Endometrial microvascular endothelial cells (primary cell): ENCODE data around the gene SEPTIN11. TPM values are rescaled to one million over a fixed set of nuclear protein-coding genes. Genes with fewer than 3 reads are reported as not detected.

Source experiments
- in situ Hi-C: cut with HindIII; loops from 2 replicates; pipeline ENCODE4 v1.10.0; 2017; ENCODE audit warnings: low sequenced_read_pairs, low pct_unique_long_range_greater_than_20kb; ENCODE audit errors: inconsistent ontology term
- total RNA-seq: library from RNA; depleted of rRNA; stranded (reverse); fragments of >200 nt; gene quantifications from one replicate; pipeline ENCODE4 v1.2.3, GENCODE V29; 2015; ENCODE audit errors: inconsistent ontology term

Gene SEPTIN11
- total RNA-seq, 1 donor from 2014 or later, result 82.8 TPM

DNA sequence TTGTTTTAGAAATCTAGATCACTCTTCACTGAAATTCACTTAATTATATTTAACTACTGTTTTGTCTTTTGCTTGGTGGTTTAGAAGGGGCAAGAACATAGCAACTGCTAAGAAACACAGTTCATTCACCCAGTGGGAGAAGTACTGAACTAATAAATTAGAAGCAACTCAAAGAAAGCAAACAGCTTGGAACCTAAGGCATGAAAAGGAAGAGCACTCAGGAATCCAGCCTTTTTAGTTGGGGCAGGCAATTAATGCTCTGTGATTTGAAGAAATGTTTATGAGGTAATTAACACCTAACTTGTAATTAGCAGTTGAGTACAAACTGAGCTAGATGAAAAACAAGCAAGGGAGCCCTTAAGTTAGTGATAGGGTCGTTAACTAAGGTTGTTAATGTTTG is 22.8 kb downstream of the SEPTIN11 start:
- in situ Hi-C loops, result no loop called here

- in situ Hi-C loops, result no loop called here
Measured at GRCh38 chr4:76974150-76974549, 24.6 kb downstream of the SEPTIN11 start.

GRCh38 chr4:76977113-76977512 is 27.6 kb downstream of the SEPTIN11 start:
- in situ Hi-C loops, result no loop called here

GRCh38 chr4:76977736-76978350 is 28.3 kb downstream of the SEPTIN11 start:
- in situ Hi-C loops, result no loop called here

- in situ Hi-C loops, result no loop called here
Measured at GRCh38 chr4:76979236-76979635, 29.7 kb downstream of the SEPTIN11 start.

DNA sequence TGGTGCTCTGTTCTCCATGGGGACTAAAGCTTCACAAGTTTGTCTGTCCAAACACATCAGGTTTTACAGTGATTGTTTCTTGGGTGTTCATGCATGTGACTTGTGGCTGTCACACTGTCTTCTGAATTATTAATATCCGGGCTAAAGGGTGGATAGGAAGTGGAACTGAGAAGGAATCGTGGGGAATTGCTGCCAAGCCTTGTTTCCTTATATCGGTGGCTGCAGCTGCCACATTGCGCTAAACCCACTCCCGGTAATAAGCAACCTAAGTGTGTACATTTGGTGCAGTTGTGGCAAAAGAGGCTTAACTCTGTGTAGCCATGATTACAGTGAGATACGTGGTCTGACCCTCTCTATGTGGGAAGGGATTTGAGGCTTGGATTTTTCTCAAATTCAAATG is 30.7 kb downstream of the SEPTIN11 start:
- in situ Hi-C loops, result no loop called here

- in situ Hi-C loops, result no loop called here
Measured at GRCh38 chr4:76981644-76982043, 32.1 kb downstream of the SEPTIN11 start.

GRCh38 chr4:76982638-76983584 is 33.4 kb downstream of the SEPTIN11 start:
- in situ Hi-C loops, result no loop called here

DNA sequence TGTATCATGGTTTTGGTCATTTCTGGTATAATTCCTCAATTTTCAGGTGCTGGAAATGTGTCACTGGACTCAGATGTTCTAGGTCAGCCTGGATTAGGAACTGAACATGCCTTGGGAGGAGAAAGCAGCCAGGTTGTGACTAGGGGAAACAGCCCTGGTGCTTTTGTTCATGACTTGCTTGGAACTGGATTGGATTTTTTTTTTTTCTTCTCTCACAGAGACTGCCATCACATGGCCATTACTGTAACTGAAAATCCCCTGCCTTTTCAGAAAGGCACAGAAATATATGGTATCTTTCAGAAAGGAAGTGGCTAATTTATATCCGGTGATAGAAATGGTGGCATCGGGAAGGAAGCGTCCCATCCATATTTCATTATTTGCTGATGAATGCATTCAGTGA is 34.6 kb downstream of the SEPTIN11 start:
- in situ Hi-C loops, result no loop called here

DNA sequence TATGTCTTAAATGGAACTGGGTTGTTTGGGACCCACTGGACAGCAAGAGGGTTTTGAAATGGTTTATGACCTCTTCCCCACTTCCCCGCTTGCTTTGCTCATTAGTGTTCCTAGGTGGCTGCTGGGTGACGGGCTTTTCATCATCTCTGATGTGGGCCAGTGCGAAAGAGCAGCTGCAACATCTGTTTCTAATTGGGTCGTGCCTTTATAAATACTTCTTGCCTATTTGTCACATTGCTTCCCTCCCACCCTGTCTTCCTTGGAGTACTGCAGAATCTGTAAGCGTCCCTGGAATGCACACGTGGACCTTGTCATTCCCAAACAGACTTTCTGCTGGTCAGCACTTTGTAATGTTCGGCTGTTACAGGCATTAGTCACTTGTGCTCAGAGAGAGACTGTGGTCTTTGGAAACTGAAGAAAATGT is 35.2 kb downstream of the SEPTIN11 start:
- in situ Hi-C loops, result no loop called here

DNA sequence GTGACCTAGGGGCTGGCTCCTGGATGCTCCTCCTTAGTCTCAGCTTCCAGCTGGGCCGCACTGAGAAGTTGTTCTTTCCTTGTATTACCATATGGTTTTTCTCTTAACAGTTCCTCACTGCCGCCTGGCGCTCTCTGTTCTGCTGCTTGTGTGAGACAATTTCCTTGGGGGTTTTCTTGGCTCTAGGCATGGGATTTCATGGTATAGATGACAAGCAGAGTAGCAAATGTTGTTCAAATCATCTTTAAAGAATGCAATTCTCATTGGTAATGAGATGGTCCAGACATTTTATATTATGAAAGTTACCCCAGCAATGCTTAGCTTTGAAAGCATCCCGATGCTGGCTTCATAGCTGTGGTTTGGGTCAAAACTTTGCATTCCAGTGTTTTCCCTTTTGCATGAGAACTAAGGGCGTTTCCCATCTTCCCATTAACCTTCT is 37.6 kb downstream of the SEPTIN11 start:
- in situ Hi-C loops, result no loop called here

- in situ Hi-C loops, result no loop called here
Measured at GRCh38 chr4:76987685-76988084, 38.1 kb downstream of the SEPTIN11 start.

DNA sequence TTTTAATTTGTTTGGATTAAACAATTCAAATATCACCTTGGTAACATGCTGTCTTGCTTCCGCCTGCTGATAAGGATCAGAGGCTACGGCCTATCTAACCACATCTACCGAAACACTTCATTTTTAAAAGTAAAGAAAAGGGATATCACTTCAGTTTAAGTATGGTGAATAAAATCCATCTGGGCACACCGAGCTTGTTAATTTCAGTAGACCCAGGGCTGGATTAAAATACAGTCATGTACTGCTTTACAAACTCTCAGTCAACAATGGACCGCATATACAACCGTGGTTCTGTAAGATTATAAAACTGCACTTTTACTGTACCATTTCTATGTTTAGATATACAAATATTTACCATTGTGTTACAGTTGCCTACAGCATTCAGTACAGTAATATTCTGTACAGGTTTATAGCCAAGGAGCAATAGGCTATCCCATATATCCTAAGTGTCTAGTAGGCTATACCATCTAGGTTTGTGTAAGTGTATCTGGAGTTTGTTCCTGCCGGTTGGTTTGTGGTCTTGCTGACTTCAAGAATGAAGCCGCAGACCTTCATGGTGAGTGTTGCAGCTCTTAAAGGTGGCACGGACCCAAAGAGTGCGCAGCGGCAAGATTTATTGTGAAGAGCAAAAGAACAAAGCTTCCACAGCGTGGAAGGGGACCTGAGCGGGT is 40.0 kb downstream of the SEPTIN11 start:
- in situ Hi-C loops, result no loop called here

GRCh38 chr4:76990288-76991080 is 40.9 kb downstream of the SEPTIN11 start:
- in situ Hi-C loops, result no loop called here

DNA sequence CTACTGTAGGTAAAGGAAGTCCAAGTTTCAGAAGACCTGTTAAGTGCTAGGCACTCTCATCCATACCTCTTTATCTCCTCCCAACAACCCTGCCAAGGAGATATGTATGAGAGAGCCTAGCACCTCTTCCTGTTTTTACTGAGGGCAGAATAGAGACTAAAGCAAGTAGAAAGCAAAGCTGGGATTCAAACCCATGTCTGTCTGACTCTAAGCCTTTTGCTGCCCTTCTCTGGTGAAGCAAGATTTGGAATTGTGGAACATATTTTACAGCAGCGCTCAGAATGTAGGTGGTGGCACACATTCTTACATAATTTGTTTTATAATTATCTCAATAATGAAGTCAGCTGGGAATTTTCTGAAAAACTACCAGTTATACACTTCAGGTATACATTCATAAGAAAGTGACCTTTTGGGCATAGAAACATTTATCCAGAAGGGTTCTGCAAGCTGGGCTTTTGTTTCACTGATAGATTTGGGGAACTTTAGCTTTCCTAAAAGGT is 41.7 kb downstream of the SEPTIN11 start:
- in situ Hi-C loops, result no loop called here

- in situ Hi-C loops, result no loop called here
Measured at GRCh38 chr4:76993787-76994641, 44.5 kb downstream of the SEPTIN11 start.

- in situ Hi-C loops, result no loop called here
Measured at GRCh38 chr4:76995776-76996175, 46.2 kb downstream of the SEPTIN11 start.

DNA sequence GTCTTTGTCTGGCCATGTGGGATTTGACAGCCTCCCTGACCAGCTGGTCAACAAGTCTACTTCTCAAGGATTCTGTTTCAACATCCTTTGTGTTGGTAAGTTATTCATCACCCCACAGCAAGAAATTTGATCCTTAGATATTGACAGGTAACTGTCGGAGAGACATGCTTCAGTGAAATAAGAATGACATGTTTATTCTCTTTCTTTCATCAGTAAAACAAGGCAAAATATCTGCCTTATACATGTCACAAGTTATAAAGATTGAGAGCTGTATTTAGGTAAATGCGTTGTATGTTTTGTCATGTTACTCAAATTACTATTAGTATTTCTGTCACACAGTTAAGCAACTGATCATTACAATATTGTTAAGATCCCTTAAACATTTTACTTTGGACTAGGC is 46.9 kb downstream of the SEPTIN11 start:
- in situ Hi-C loops, result no loop called here
